Vagina (tissue), 2 donors: ENCODE data around the gene MAGEA2.

Source experiments
- CTCF ChIP-seq, 3 experiments: fragments of 450-650 bp in 2 of 3; fragments of 200-600 bp in 1 of 3; sonication (generic) in 1 of 3; IDR thresholded peaks; one replicate each; pipeline ENCODE4 v1.5.1; 2017 to 2019; ENCODE audit warnings: antibody characterized with exemption in 3 of 3, mild to moderate bottlenecking in 2 of 3, moderate library complexity in 2 of 3
- POLR2A ChIP-seq, 2 donors: fragments of 450-650 bp; IDR thresholded peaks; one replicate each; pipeline ENCODE4 v1.6.1; 2017; ENCODE audit warnings: antibody characterized with exemption in 2 of 2, mild to moderate bottlenecking in 2 of 2, moderate library complexity in 2 of 2
- POLR2AphosphoS5 ChIP-seq, 2 donors: sonication (generic); formaldehyde crosslinking; IDR thresholded peaks; one replicate each; pipeline ENCODE4 v1.9.0; 2017; ENCODE audit warnings: antibody characterized with exemption in 2 of 2, mild to moderate bottlenecking in 2 of 2, low read depth in 1 of 2; ENCODE audit not compliant: insufficient read depth in 1 of 2

GRCh38 chrX:152733261-152733975 lies 20.2 kb downstream of the MAGEA2 start, which contains the start of the genes CSAG1 and MAGEA12:
- TF ChIP-seq POLR2A (IDR thresholded peaks at IDR 0.05) (no peak), CTCF (IDR thresholded peaks at IDR 0.05) (no peak), POLR2AphosphoS5 (IDR thresholded peaks at IDR 0.05; ENCODE audit: insufficient read depth in 1 of 2, low read depth in 1 of 2) (no peak)
